ENCODE measurements around the gene MBD3L2. TPM values are rescaled to one million over a fixed set of nuclear protein-coding genes. Genes with fewer than 3 reads are reported as not detected.
A peak's percentile ranks its signal among the peaks of the same experiment; 100 is the strongest.
"Not testable (repeated sequence)": the region's sequence is repeated elsewhere in the genome, so short reads cannot be mapped to it uniquely, and the experiment has no call there.

MBD3L2 gene
- total RNA-seq, 1 donor from 2014 or later = 0.57 TPM

- Histone ChIP-seq H3K27me3 (ENCODE audit: insufficient read depth, low read length) (no peaks in the 10 kb centered on the region), H3K79me2 (ENCODE audit: insufficient read depth, low read length) (no peaks in the 10 kb centered on the region), H3K9me3 (ENCODE audit: insufficient read depth, low read depth, low read length) (no peaks in the 10 kb centered on the region), H4K20me1 (ENCODE audit: insufficient read depth, low read length) (no peaks in the 10 kb centered on the region), H3K4me3 (ENCODE audit: insufficient read depth, low read depth, low read length) (no peak overlapping the region), H3K4me1 (ENCODE audit: insufficient read depth, low read length) (no peaks in the 10 kb centered on the region), H2AFZ (ENCODE audit: low read depth, low read length) (no peak overlapping the region), H3K36me3 (ENCODE audit: insufficient read depth, low read length) (no peaks in the 10 kb centered on the region), H3K4me2 (ENCODE audit: low read length) (no peak overlapping the region), H3K9ac (ENCODE audit: low read length) (no peak overlapping the region), H3K27ac (ENCODE audit: low read depth, low read length) (no peak overlapping the region)
- TF ChIP-seq EZH2 (IDR thresholded peaks at IDR 0.05; ENCODE audit: insufficient read depth, low read length) (no peak), CTCF (IDR thresholded peaks at IDR 0.05; ENCODE audit: insufficient read depth, low read depth, low read length) (no peak)
- H3K36me3 Mint-ChIP-seq (ENCODE audit: low read depth, unreplicated experiment) = no peaks in the 10 kb centered on the region
- no peak overlapping the region for H3K4me3 Mint-ChIP-seq (ENCODE audit: unreplicated experiment)
- FAIRE-seq (no peak), DNase-seq (ENCODE audit: low read depth) (no peak)
- no peaks in the 10 kb centered on the region for H3K9me3 Mint-ChIP-seq (ENCODE audit: unreplicated experiment)
- H3K27ac Mint-ChIP-seq (ENCODE audit: unreplicated experiment) = no peak overlapping the region
- H3K27me3 Mint-ChIP-seq (ENCODE audit: low read depth, unreplicated experiment) = no peaks in the 10 kb centered on the region
- peaks cover 5% of the 10 kb centered on the region for H3K4me1 Mint-ChIP-seq (ENCODE audit: low read depth, unreplicated experiment)
Observed at GRCh38 chr19:7063764-7064418, 14.8 kb downstream of the MBD3L2 start.

- DNase-seq (ENCODE audit: low read depth); FAIRE-seq; H3K9me3 Mint-ChIP-seq (ENCODE audit: unreplicated experiment); H3K4me3 ChIP-seq (ENCODE audit: insufficient read depth, low read depth, low read length); H3K4me1 Mint-ChIP-seq (ENCODE audit: low read depth, unreplicated experiment); H3K4me2 ChIP-seq (ENCODE audit: low read length); H3K27me3 Mint-ChIP-seq (ENCODE audit: low read depth, unreplicated experiment); H3K4me1 ChIP-seq (ENCODE audit: insufficient read depth, low read length); H4K20me1 ChIP-seq (ENCODE audit: insufficient read depth, low read length); H3K4me3 Mint-ChIP-seq (ENCODE audit: unreplicated experiment); H3K27ac ChIP-seq (ENCODE audit: low read depth, low read length); H3K9ac ChIP-seq (ENCODE audit: low read length); H3K9me3 ChIP-seq (ENCODE audit: insufficient read depth, low read depth, low read length); H3K27ac Mint-ChIP-seq (ENCODE audit: unreplicated experiment); H3K27me3 ChIP-seq (ENCODE audit: insufficient read depth, low read length); H2AFZ ChIP-seq (ENCODE audit: low read depth, low read length); H3K36me3 Mint-ChIP-seq (ENCODE audit: low read depth, unreplicated experiment); H3K36me3 ChIP-seq (ENCODE audit: insufficient read depth, low read length): not testable (repeated sequence)
- peaks cover 14% of the 10 kb centered on the region for H3K79me2 ChIP-seq (ENCODE audit: insufficient read depth, low read length)
Observed at GRCh38 chr19:7067122-7067521, 18.0 kb downstream of the MBD3L2 start.

- Histone ChIP-seq H2AFZ (ENCODE audit: low read depth, low read length) (no peak overlapping the region), H4K20me1 (ENCODE audit: insufficient read depth, low read length) (peaks cover 4% of the 10 kb centered on the region), H3K79me2 (ENCODE audit: insufficient read depth, low read length) (peaks cover 19% of the 10 kb centered on the region), H3K27ac (ENCODE audit: low read depth, low read length) (no peak overlapping the region), H3K9ac (ENCODE audit: low read length) (no peak overlapping the region), H3K27me3 (ENCODE audit: insufficient read depth, low read length) (no peaks in the 10 kb centered on the region), H3K9me3 (ENCODE audit: insufficient read depth, low read depth, low read length) (no peaks in the 10 kb centered on the region), H3K4me1 (ENCODE audit: insufficient read depth, low read length) (peaks cover 5% of the 10 kb centered on the region), H3K4me2 (ENCODE audit: low read length) (no peak overlapping the region), H3K36me3 (ENCODE audit: insufficient read depth, low read length) (peaks cover 8% of the 10 kb centered on the region), H3K4me3 (ENCODE audit: insufficient read depth, low read depth, low read length) (no peak overlapping the region)
- TF ChIP-seq EZH2 (IDR thresholded peaks at IDR 0.05; ENCODE audit: insufficient read depth, low read length) (no peak), CTCF (IDR thresholded peaks at IDR 0.05; ENCODE audit: insufficient read depth, low read depth, low read length) (no peak)
- no peak for FAIRE-seq
- Mint-ChIP-seq H3K36me3 (ENCODE audit: low read depth, unreplicated experiment) (peaks cover 6% of the 10 kb centered on the region), H3K4me1 (ENCODE audit: low read depth, unreplicated experiment) (peaks cover 5% of the 10 kb centered on the region), H3K4me3 (ENCODE audit: unreplicated experiment) (no peak overlapping the region), H3K9me3 (ENCODE audit: unreplicated experiment) (peaks cover 5% of the 10 kb centered on the region), H3K27me3 (ENCODE audit: low read depth, unreplicated experiment) (no peaks in the 10 kb centered on the region), H3K27ac (ENCODE audit: unreplicated experiment) (no peak overlapping the region)
- DNase-seq (ENCODE audit: low read depth) = peak; percentile 35
Observed at GRCh38 chr19:7067716-7068115, 18.6 kb downstream of the MBD3L2 start.
